GM19467 (cell line): ENCODE measurements around the gene SINHCAF.

Experiments
- ATAC-seq: cut with Tn5 transposase; IDR thresholded peaks from one replicate; pipeline ENCODE4 v1.9.1; 2021; ENCODE audit warnings: mild to moderate bottlenecking, moderate library complexity; ENCODE audit not compliant: unreplicated experiment

The SINHCAF gene

DNA sequence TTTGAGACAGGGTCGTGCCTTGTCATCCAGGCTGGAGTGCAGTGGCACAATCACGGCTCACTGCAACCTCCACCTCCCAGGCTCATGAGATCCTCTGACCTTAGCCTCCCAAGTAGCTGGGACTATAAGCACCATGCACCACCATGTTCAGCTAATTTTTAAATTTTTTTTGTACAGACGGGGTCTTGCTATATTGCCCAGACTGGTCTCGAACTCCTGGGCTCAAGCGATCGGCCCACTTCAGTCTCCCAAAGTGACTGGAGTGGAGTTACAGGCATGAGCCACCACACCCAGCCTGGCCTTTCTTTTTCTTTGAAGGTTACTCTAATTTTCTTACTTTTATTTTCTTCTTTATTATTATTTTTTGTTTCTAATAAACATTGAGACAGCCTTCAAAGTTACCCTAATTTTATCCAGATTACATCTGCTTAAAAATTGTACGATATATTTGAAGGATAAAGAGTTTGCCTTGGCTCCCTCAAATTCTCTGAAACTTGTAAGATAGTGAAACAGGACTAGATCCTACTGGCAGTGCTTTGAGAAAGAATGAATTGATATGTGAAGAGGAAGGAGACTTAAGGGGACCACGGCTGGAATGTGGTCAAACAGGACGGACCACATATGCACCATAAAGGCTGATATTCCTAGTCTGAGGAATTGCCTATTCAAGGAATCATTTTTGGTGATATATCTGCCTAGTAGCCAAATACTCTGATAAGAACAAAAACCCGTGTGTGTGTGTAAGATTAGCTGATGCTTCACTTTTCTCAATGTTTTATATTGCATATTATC lies 14.1 kb upstream of the SINHCAF start:
- ATAC-seq = no peak

- ATAC-seq = no peak
Measured at GRCh38 chr12:31337952-31338351, 12.0 kb upstream of the SINHCAF start.

DNA sequence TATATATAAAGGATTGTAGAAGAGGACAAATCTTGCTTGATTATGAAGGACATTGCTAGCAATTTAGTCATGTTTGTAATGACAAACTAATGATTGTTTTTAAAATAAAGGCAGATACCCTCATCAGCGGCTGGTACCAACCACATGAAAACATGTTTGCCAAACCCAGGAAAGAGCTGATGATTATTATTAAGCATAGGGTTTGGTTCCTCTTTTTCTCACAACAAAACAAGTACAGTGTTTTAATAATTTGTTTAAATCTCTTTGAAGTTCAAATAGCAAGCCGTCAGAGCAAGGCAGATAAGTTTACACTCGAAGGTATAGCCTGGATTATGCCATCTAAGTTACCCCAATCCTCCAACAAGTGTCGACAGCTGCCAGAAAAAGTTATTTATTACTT lies 5.3 kb upstream of the SINHCAF start:
- no peak for ATAC-seq

DNA sequence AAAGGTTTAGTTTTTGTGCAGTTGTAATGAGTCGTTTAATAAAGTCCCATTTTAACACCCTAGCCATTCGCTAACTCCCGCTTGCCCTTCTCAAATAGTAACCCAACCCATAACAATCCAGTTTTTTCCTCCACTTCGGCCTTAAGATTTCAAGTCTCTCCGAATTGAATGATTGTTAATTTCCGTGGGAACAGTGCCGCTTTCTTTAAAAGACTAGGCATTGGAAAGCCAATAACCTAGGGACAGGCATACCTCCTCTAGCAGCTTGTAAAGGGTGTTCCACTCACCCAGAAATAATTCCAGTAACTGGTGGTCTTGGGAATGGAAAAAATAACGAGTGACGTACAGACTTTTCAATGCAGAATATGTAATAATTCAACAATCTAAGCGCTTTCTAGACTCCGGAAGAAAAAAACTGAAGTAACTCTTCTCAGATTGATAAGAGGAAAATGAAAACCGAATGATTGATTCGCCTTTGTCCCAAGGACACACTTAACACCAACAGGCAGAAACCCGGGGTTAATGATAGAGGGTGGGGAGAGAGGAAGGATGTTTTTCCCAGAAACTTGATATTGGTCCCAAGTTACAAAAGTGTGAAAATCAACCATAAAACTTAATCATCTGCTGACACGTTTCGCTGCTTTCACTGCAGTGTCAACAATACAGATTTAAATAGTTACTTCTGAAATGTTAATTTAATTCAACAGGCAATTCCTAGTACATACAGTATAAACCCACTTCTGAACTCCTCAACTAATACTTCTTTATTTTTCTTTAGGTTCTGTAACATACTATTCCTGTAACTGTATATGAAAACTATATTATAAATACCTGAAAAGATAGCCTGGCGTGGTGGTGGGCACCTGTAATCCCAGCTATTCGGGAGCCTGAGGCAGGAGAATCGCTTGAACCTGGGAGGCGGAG lies 1.0 kb upstream of the SINHCAF start:
- ATAC-seq = no peak

- no peak for ATAC-seq
Measured at GRCh38 chr12:31325524-31325875, 450 bp downstream of the SINHCAF start.

- ATAC-seq = peak; percentile 10
Measured at GRCh38 chr12:31324845-31325523, 966 bp downstream of the SINHCAF start.

- ATAC-seq = peak; percentile 27
Measured at GRCh38 chr12:31324116-31324844, 1.7 kb downstream of the SINHCAF start.

DNA sequence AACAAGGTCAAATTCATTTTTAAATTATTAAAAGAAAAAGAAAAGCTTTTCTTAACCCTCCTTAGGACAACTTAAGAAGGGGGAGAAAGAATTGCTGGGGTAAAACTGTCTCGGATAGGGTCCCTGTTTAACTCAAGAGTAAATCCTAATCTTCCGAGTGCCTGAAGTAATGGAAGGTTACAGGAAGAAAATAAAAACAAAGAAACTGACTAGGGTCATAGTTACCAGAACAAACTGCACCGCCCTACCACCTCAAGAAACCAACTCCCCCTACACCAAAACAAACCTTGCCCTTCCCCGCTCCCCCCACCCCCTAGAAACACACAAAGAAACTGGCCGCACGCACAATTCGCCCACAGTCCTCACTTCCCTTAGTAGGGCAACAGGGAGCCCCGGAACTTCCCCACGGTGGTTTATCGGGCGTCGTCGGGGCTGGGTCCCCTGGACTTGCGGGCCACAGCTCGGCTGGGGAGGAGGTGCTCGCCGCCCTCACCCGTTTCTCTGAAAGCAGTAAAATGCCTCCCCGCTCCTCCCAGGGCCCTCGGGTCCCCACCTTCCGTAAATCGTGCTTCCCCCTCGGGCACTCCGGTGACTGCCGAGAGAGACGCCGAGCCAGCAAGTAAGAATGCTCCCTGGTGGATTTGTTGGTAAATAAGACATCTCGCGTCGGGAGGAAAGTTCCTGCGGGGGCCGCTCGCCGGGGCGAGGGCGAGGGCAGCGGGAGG lies 2.4 kb downstream of the SINHCAF start:
- ATAC-seq = peak; percentile 11

- ATAC-seq = no peak
Measured at GRCh38 chr12:31322801-31323207, 3.1 kb downstream of the SINHCAF start.

GRCh38 chr12:31321897-31322228 lies 4.1 kb downstream of the SINHCAF start:
- ATAC-seq = no peak

DNA sequence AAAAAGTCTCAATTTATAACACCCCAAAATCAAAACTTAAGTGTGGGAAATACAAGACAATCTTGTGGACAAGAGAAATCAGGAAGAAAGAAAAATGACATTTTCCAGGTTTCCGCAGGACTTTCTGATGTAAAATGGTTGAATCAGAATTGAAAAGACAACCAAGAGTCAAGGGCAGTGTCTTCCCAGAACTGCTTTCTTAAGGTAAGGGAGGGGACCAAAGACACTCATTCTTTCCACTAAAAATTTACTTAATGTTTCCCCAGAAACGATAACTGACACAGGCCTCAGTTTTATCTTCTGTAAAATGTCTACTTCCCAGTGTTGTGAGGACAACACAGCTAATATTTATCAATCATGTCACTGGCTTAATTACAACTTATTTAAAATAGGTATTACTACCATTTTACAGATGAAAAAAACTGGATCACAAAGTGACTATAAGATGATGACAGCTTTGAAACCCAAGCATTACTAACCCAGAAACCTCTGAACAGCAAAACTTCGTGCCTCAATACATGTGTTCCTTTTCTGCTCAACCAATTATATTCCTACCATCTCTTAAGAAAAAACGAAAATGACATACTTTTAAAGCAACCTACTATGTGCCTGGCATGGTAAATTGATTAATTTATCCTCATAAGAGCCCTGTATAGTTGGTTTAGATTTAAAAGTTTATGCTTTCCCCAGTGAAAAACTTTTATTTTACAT lies 4.6 kb downstream of the SINHCAF start:
- ATAC-seq = no peak

- no peak for ATAC-seq
Measured at GRCh38 chr12:31318657-31319269, 7.2 kb downstream of the SINHCAF start.

DNA sequence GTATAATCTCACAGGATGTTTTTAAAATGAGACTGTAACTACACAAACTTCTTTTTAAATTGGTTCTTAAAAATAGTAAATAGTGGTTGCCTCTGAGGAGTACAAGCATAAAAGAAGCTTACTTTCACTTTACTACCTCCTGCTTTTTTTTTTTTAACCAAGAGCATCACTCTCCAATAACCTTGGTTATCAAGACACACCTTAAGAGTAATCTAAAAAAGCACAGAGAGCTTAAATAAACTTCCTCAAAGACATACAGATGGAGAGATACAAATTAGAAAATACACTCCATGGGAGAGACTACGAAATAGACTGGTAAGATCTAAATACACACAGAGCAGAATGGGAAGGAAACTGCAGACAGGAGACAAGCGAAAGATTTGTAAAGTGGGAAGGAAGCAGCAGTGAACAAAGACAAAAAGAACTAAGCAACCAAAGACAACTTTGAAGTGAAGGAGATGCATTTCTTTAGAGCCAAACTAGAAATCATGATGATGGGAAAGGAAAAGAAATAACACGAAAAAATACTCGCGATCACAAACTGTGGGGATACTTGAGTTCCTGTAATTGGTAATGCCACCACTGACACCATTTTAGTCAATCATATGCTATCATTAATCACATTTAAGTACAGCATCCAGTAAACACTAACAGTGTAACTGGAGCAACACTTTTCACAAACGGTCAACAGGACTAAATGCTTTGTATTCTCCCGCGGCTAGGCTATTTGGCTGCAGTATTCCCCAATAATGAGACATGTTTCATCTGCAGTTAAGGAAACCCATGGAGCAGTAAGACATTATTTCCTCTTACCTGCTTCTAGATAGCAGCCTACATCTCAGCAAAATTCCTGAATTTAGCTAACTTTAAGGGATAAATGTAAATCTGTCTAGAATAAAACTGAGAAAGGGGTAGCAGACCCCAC lies 8.2 kb downstream of the SINHCAF start:
- no peak for ATAC-seq

DNA sequence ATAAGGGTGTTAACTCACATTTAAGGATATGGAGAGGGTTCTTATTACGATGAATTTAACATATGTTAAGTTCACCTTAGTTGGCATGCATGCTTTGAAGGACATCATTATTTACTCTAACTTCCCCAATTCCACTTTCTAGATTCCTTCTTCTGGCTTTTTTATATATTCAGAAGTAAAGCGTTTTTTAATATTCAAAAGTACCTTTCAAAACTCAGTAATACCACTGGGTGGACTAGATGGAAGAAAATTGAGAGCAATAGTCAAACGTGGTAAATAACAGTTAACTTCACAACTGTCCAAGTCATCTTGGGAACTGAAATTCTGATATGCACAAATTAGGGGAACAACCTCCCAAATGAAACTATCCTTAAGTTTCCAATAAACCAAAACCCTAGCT lies 9.1 kb downstream of the SINHCAF start:
- no peak for ATAC-seq

GRCh38 chr12:31315784-31316465 lies 10.0 kb downstream of the SINHCAF start:
- no peak for ATAC-seq

GRCh38 chr12:31315044-31315715 lies 10.8 kb downstream of the SINHCAF start:
- peak; percentile 46 for ATAC-seq

DNA sequence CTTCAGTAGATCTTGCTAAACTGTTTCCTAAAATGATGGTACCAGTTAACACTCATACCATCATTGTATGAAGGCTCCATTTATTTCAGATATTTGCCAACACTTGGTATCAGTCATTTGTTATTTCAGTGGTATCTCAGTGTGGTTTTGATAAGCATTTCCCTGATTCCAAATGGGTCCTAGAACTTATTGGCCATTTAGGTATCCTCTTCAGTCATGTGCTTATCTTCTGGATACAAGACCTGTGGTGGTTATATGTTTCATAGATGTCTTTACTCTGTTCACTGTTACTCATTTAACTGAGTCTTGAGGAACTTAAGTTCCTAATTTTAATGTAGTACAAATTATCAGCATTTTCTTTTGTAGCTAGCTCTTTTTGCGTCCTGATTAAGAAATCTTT lies 13.5 kb downstream of the SINHCAF start:
- no peak for ATAC-seq
